Activated CD8-positive, alpha-beta T cell treated with anti-CD3 and anti-CD28 coated beads for 36 hours (primary cell): ENCODE measurements around the gene TSPAN12. TPM values are rescaled to one million over a fixed set of nuclear protein-coding genes. Genes with fewer than 3 reads are reported as not detected.
"Not testable (repeated sequence)": the region's sequence is repeated elsewhere in the genome, so short reads cannot be mapped to it uniquely, and the experiment has no call there.

ENCODE experiments used
- ATAC-seq: fragments of 200-7000 bp; cut with Tn5 transposase; one replicate; pipeline ENCODE4 v1.10.0; 2021; ENCODE audit warnings: mild to moderate bottlenecking, moderate library complexity
- CTCF ChIA-PET: fragments of 350-600 bp; sonication (Branson Sonifier 250); formaldehyde crosslinking; loops from one replicate; lab custom pipeline; 2021; ENCODE audit warnings: antibody characterized with exemption; lab: Charles Lee
- POLR2A ChIA-PET: fragments of 350-600 bp; sonication (Branson Sonifier 250); formaldehyde crosslinking; loops from one replicate; lab custom pipeline; 2021; ENCODE audit warnings: antibody characterized with exemption; lab: Charles Lee
- DNase-seq: peaks from one replicate; pipeline ENCODE4 v3.0.0-alpha.2; 2020
- H3K27ac Mint-ChIP-seq: one replicate; pipeline ENCODE4 v1.8.0; 2021; ENCODE audit warnings: mild to moderate bottlenecking, mixed read lengths
- H3K27me3 Mint-ChIP-seq: one replicate; pipeline ENCODE4 v1.8.0; 2021; ENCODE audit warnings: mixed read lengths
- H3K36me3 Mint-ChIP-seq: one replicate; pipeline ENCODE4 v1.8.0; 2021; ENCODE audit warnings: low read depth, mixed read lengths
- H3K4me1 Mint-ChIP-seq: one replicate; pipeline ENCODE4 v1.8.0; 2021; ENCODE audit warnings: low read depth, mixed read lengths
- H3K4me3 Mint-ChIP-seq: one replicate; pipeline ENCODE4 v1.8.0; 2021; ENCODE audit warnings: mild to moderate bottlenecking, moderate library complexity, mixed read lengths
- H3K9me3 Mint-ChIP-seq: one replicate; pipeline ENCODE4 v1.8.0; 2021; ENCODE audit warnings: mixed read lengths
- intact Hi-C: fragments of 100-400 bp; cut with micrococcal nuclease; formaldehyde crosslinking; loops from one replicate; pipeline ENCODE4 v1.10.0; 2022
- total RNA-seq, 2 experiments: library from RNA; stranded (reverse); gene quantifications; one replicate each; pipeline ENCODE4 v1.2.3, GENCODE V29; 2021
- TF ChIP-seq, protein P1 (sequence below): fragments of 200-600 bp; IDR thresholded peaks from one replicate; pipeline ENCODE4 v1.8.0; 2022; ENCODE audit warnings: antibody characterized with exemption, mild to moderate bottlenecking

TSPAN12 gene, protein sequence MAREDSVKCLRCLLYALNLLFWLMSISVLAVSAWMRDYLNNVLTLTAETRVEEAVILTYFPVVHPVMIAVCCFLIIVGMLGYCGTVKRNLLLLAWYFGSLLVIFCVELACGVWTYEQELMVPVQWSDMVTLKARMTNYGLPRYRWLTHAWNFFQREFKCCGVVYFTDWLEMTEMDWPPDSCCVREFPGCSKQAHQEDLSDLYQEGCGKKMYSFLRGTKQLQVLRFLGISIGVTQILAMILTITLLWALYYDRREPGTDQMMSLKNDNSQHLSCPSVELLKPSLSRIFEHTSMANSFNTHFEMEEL
- total RNA-seq = not detected

DNA sequence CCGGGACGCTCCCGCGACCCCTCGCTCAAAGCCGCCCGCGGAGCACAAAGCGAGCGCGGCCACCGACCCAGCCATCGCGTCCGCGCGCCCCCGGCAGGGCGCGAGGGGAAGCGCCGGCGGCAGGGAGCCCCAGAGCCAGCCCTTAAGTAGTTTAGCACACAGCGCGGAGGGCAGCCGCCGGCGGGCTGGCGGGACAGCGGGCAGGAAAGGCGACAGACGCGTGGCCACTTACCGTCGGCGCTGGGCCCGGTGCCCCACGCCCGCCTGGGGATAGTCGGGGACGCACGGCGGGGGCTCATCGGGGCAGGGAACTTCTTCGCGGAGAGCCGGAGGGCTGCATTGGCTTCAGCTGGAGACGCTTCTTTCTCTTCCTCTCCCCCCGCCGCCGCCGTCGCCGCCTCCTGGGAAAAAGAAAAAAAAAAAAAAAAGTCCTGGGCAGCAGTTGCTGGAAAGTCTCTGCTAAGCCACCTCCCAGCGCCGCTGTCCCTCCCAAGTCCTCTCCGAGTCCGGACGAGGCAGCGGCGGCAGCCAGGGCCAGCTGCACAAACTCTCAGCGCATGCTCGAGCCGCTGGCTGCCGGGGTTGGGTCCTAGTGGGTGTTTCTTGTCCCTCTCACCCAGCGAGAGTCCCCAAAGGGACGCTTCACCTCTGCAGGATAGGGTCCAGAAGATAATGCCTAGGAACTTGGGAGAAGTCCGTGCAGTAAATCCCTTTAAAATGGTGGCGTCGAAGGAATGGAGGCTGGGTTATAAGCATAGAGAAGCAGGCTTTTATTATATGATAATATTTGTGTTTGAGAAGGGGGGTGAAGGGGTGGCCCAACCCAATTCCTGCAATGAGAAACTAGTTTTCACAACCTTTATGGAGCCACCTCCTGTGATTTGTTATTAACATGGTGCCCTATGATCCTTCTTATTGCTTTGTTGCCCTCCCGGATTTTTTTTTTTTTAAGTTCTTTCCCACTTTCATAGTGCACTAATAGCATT, at the start of gene TSPAN12:
Gene TSPAN12, minus strand, starts transcription at position 557 of the 986 bp plus-strand sequence. CDS start 1,381 bp downstream, outside the sequence.
- H3K4me1 Mint-ChIP-seq = peaks cover 5% of the 10 kb centered on the region
- H3K27me3 Mint-ChIP-seq = peaks cover 54% of the 10 kb centered on the region
- TF ChIP-seq, protein P1, sequence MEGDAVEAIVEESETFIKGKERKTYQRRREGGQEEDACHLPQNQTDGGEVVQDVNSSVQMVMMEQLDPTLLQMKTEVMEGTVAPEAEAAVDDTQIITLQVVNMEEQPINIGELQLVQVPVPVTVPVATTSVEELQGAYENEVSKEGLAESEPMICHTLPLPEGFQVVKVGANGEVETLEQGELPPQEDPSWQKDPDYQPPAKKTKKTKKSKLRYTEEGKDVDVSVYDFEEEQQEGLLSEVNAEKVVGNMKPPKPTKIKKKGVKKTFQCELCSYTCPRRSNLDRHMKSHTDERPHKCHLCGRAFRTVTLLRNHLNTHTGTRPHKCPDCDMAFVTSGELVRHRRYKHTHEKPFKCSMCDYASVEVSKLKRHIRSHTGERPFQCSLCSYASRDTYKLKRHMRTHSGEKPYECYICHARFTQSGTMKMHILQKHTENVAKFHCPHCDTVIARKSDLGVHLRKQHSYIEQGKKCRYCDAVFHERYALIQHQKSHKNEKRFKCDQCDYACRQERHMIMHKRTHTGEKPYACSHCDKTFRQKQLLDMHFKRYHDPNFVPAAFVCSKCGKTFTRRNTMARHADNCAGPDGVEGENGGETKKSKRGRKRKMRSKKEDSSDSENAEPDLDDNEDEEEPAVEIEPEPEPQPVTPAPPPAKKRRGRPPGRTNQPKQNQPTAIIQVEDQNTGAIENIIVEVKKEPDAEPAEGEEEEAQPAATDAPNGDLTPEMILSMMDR = peak; percentile 67
- no peaks in the 10 kb centered on the region for H3K9me3 Mint-ChIP-seq
- CTCF ChIA-PET = interaction anchor here (0.6 to 2.3 kb wide), 5 partner anchors 11 to 75 kb away, joined by 3 to 6 read pairs (median 3); no protein-coding TSS in a partner anchor
- H3K4me3 Mint-ChIP-seq = peak within 1 kb of the TSS; percentile 66
- POLR2A ChIA-PET = no interaction called here
- H3K27ac Mint-ChIP-seq = no peak within 1 kb of the TSS
- DNase-seq (peak; percentile 61), ATAC-seq (peak; percentile 93)
- no peaks in the 10 kb centered on the region for H3K36me3 Mint-ChIP-seq
- intact Hi-C loops = no loop called here

DNA sequence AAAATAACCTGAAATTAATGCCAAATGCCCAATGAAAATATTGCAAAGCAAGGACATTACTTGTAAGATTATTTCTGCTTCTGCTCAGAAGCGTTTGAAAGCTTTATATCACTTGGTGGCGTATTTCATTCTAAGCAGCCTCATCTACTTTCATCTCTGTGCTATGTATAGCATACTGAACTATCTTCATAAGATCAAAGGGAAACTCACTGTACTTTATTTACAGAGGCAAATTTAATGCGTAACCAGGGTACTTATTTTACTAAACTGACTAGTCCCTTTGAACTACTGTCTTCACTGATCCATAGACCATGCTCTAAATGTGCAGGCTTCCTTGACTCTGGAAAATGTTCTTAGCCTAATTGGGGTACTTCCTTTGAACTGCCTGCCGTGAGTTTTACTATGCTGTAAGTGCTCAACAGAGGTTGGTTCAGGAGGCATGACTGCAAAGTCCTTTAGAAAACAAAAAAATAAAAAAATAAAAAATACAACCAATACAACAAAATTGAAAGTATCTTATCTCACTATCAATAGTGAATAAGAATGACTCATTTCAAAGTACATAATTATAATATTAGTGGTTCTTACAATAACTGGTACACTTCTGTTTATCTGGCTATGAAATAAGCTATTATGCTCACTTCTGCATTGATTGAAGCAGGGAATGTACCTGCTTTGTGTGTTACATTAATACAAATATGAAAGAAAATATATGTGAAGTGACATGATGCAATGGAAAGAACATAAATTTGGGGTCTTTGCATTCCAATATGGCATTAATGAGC, 41.0 kb upstream of the TSPAN12 start:
- peaks cover 14% of the 10 kb centered on the region for H3K27me3 Mint-ChIP-seq

DNA sequence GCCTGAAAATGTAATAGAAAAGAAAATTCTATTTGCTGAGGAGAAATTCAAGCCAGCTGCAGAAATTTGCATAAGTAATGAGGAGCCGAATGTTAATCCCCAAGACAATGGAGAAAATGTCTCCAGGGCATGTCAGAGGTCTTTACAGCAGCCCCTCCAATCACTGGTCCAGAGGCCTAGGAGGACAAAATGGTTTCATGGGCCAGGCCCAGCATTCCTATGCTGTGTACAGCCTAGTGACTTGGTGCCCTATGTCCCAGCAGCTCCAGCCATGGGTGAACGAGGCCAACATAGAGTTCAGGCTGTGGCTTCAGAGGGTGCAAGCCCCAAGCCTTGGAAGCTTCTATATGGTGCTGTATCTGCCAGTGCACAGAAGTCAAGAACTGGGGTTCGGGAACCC, 37.3 kb upstream of the TSPAN12 start:
- intact Hi-C loops, H3K27me3 Mint-ChIP-seq, H3K4me3 Mint-ChIP-seq, H3K36me3 Mint-ChIP-seq, CTCF ChIA-PET, H3K4me1 Mint-ChIP-seq, DNase-seq, H3K27ac Mint-ChIP-seq, POLR2A ChIA-PET, ATAC-seq, H3K9me3 Mint-ChIP-seq: not testable (repeated sequence)

More for the DNA sequence above, 41.0 kb upstream of the TSPAN12 start:
- ATAC-seq (no peak), DNase-seq (no peak)
- Mint-ChIP-seq H3K27ac (no peak overlapping the region), H3K36me3 (peaks cover 2% of the 10 kb centered on the region), H3K9me3 (peaks cover 6% of the 10 kb centered on the region), H3K4me3 (no peak overlapping the region), H3K4me1 (no peaks in the 10 kb centered on the region)
- CTCF ChIA-PET = no interaction called here
- TF ChIP-seq, protein P1 = no peak
- POLR2A ChIA-PET = no interaction called here
- intact Hi-C loops = no loop called here

DNA sequence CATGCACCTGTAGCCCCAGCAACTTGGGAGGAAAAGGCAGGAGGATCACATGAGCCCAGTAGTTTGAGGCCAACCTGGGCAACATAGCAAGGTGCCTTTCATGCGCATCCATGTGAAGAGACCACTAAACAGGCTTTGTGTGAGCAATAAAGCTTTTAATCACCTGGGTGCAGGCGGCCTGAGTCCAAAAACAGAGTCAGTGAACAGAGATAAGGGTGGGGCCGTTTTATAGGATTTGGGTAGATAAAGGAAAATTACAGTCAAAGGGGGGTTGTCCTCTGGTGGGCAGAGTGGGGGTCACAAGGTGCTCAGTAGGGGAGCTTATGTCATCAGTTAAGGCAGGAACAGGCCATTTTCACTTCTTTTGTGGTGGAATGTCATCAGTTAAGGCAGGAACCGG, 27.7 kb upstream of the TSPAN12 start:
- H3K36me3 Mint-ChIP-seq, DNase-seq, H3K9me3 Mint-ChIP-seq, POLR2A ChIA-PET, CTCF ChIA-PET, ATAC-seq, H3K4me3 Mint-ChIP-seq, intact Hi-C loops, H3K27ac Mint-ChIP-seq, H3K4me1 Mint-ChIP-seq, H3K27me3 Mint-ChIP-seq: not testable (repeated sequence)

DNA sequence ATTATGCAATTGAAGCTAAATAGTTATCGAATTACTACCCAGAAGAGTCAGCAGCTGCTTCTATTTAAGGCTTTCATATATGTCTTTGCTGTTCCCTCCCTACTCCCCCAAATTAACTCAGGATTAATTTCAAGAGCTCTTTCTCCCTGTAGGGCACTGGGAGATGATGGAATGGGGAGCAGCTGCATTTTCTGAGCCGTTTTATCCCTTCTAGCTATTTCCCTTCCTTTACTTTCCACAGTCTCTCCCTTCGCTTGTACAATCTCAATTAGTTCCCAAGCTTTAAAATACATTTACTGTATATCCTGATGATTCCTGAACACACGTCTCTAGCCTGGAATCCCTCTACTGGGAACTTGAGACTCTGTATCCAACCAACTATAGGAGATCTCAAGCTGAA, 19.8 kb upstream of the TSPAN12 start:
- POLR2A ChIA-PET = no interaction called here
- ATAC-seq = no peak

More for the DNA sequence above, 19.8 kb upstream of the TSPAN12 start:
- Mint-ChIP-seq H3K27ac (no peak overlapping the region), H3K36me3 (no peaks in the 10 kb centered on the region), H3K27me3 (peaks cover 12% of the 10 kb centered on the region), H3K4me3 (no peak overlapping the region), H3K9me3 (no peaks in the 10 kb centered on the region), H3K4me1 (no peaks in the 10 kb centered on the region)
- no peak for DNase-seq
- intact Hi-C loops = no loop called here
- TF ChIP-seq, protein P1 = no peak
- CTCF ChIA-PET = no interaction called here
